Left hindlimb (tissue), 1 donor: ENCODE data around the gene RMI1.
A peak's percentile ranks its signal among the peaks of the same experiment; 100 is the strongest.

Experiments used
- DNase-seq: peaks from one replicate; pipeline ENCODE4 v3.0.0-alpha.2; 2018

RMI1 gene

GRCh38 chr9:83969602-83970001 is 11.0 kb upstream of the RMI1 start:
- DNase-seq: no peak

DNA sequence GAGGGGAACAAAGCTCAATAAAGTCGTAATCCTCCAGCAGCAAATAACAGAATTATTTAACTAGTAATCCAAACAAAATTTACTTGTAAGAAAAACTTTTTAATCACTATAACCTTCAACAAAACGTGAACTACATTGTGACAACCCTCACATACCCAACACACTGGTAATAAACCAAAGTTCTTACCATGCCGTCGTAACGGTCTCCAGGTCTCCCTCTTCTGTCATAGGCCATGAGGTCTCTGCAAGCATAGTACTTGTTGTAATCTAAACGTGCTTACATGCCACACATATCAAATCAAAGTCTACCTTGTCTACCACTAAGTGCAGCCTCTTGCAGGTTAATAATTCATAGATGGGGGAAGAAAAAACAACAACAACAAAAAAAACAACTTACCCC is 9.1 kb upstream of the RMI1 start:
- no peak for DNase-seq

GRCh38 chr9:83972286-83972685 is 8.3 kb upstream of the RMI1 start:
- no peak for DNase-seq

DNA sequence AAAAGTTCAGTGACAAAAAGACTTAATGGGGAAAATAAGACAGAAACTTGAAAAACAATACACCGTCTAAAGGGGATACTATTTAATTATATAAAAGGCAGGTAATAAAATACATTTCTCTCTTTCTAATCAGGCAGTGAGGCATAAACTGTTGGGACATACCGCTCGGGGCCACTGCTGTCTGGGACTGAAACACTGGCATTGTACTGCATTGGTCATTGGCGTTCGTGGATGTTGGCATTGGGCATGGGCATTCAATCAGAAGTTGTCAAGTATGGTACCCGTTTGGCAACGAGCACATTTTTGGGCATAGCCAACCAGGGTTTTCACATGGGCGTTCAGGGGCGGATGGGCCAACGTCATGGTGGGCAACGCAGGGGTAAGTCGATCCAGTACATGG is 5.3 kb upstream of the RMI1 start:
- no peak for DNase-seq

- DNase-seq: no peak
These were observed 4.2 kb upstream of the RMI1 start for GRCh38 chr9:83976372-83976771.

DNA sequence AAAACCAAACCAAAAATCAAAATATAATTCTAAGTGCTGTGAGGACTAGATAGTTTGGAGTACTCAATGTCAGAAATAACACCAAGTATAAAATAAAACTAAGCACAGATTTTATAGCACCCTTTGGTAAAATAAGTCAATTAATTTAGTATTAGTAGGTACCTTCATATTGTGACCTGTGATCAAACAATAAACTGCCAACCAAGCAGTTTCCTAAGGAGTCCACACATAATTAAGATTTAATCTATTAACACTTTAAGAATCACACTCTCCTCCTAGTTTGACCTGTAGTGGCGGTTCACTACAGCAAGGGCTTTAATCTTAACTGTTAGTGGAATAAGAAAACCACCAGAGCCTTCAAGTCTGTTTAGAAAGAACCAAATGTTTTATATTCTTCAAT is 3.4 kb upstream of the RMI1 start:
- DNase-seq: no peak

DNA sequence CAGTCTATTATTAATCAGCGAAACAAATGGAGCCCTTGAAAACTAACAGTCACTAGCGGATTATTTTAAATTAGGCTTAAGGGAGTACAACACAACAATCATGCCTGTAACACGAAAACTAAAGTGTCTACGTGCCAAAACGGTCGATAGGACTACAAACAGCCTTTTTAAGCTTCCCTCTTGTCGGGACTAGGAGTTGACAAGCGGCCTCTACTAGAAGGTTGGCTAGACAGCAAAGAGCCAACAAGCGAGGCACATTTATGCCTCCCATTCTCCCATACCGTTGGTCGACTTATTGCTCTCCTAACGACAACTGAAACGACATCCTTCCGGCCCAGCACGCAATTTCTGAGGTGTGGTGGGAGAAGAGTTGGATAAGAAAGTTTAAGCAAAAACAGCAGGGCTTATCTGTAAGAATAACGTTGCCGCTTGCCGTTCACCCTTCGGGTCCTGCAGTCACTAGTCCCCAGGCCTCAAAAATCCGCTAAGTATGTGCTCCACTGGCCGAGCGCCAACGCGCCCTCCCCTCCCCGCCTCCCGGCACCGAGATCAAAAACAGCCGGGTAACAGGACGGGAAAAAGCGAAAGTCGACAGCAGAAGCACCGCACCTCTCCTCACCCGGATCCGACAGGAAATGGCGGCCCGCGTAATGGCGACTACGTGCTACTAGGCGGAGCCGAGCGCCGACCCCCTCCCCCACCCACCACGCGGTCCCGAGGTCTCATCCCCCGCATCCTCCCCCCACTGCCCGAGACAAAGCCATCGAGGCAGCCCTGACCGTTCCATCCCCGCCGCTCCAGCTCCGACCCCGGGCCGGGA is 1.4 kb upstream of the RMI1 start:
- peak; percentile 88 for DNase-seq

DNA sequence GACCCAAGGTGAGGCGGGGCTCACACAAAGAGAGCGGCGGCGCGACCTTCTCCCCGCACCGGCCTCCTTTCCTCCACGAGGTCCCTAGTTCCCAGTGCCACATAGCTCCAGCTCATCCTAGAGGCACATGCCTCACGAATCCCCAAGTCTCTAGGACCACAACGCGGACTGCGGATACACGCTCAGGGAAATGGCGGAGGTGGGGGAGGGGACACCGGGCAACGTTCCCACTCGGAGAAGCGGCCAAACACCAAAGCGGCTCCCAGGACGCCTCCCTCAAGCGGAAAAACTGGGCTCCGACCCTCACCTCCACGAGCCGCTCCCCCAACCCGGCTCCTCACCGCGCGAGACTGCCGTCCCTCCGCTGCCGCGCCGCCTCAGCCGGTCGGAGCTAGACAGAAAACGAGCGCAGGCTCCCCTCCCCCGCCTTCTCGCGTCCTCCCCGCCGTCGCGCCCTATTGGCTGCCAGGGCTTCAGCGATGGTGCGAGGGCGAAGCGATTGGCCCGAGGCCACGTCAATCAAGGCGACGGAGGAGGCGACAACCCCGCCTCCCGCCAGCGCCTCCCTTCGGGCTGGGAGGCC is 702 bp upstream of the RMI1 start, which contains the start of gene HNRNPK:
TSS of gene HNRNPK (minus strand) at position 404 of the 583 bp plus-strand sequence. CDS start 1,963 bp downstream, outside the sequence.
- DNase-seq: peak; percentile 99

- DNase-seq: no peak
These were observed 694 bp downstream of the RMI1 start for GRCh38 chr9:83981126-83981871.

DNA sequence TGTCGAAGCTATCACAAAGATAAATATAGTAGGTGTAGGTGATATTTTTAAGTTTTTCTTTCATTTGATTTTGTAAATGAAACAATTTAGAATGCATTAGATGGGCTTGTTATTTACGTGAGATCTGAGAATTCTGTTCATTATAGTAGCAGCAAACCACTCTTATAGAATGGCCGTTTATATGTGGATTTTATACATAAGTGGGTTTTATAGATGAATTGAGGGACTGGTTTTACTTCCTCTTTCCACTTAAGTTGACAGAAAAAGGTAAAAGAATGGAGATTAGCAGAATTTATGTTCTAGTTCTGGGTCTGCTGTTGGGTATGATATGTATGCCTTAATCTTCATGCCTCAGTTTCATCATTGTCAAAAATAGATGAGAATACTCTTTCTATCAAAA is 5.6 kb downstream of the RMI1 start:
- DNase-seq: no peak

DNA sequence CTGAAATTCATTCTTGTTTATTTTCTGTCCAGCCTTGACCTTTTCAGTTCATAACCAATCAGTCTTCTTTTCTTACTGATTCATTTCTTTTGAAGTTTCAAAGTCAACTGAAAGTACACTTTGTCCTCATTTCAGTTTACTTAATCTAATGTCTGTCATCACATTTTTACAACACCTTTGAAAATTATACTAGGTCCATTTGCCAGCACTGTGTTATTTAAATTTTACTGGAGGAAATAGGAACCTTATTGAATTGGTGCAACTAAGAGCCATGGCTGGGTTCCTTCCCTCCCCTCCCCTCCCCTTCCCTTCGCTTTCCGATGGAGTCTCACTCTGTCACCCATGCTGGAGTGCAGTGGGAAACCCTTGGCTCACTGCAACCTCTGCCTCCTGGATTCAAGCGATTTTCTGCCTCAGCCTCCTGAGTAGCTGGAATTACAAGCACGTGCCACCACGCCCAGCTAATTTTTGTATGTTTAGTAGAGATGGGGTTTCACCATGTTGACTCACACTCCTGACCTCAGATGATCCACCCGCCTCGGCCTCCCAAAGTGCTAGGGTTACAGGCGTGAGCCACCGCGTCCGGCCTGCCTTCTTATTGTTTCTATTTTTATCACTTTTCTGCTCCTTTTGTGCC is 6.3 kb downstream of the RMI1 start:
- no peak for DNase-seq

DNA sequence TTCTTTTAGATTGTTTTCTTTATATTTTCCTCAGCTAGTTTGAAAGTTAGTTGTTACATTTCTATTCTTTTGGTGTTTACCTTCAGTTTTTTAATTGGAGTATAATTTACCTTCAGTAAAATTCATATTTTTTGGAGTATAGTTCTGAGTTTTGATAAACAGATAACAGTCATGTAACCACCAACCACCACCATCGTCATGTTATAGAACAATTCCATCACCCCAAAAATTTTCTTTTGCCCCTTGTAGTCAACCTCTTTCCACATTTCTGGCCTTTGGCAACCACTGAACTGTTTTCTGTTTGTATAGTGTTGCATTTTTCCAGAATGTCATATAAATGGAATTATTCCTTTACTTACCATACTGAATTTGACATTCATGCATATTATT is 6.8 kb downstream of the RMI1 start:
- DNase-seq: no peak

GRCh38 chr9:83988411-83988810 is 7.8 kb downstream of the RMI1 start:
- DNase-seq: no peak

GRCh38 chr9:83991355-83991754 is 10.8 kb downstream of the RMI1 start:
- DNase-seq: no peak

DNA sequence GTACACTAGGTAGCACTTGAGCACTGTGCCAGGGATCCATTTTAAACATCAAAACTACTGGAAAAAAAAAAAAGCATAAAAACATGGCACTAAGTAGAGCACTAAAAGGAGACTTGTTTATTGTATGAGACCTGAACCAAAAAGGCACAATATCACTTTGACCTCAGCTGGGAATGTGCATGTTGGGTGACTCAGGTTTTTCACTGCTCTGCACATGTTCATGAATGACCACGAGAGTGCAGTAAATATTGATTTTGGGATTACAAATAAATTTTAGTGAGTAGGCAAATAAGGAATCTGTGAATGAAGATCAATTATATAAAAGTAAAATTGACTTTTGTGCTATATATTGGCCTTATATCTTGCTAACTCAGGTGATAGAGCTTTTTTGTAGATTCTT is 11.8 kb downstream of the RMI1 start:
- no peak for DNase-seq

DNA sequence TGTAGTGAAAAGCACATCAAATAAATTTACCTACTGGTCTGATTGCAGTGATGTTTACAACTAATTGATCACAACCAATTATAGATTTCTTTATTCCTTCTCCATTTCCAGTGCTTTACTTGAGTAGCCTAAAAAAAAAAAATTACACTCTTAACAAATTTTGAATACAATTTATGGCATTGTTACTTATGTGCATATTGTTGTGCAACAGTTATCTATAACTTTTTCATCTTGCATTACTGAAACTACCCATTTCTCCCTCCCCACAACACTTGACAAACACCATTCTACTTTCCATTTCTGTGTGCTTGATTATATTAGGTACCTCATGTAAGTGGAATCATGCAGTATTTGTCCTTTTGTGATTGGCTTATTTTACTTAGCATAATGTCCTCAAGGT is 12.3 kb downstream of the RMI1 start:
- DNase-seq: no peak

GRCh38 chr9:83996126-83996525 is 15.5 kb downstream of the RMI1 start:
- no peak for DNase-seq

DNA sequence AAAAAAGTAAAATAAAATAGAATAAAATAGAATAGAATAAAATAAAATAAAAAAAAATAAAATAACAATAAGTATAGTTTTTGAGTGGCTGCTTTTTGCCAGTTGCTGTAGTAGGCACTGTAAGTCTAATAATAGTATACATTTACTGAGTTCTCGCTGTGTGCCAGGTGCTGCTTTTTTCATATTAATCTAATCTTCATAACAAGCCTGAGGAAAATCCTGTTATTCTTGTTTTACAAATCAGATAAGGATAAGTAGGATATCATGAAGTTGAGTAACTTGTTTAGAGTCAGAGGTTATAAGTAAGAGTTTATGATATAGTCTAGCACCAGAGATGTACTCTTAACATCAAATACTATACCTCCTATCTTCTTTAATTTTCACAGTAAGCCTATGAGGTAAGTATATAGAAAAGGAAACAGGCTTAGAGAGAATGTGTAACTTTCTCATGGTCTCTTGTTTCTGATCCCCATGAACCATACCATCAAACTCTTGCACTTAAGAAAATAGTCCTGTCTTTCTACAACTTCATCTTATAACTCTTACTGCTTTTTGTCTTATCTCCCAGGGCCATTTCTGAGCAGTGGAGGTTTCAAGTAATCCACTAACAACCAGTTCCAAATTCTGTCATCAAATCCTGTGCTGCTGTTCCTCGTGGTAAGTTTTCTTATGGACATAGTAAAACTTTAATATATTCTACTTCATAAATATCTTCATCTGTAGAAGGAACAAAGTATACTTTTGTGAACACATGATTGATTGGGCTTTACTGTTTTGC is 18.7 kb downstream of the RMI1 start:
- no peak for DNase-seq

DNA sequence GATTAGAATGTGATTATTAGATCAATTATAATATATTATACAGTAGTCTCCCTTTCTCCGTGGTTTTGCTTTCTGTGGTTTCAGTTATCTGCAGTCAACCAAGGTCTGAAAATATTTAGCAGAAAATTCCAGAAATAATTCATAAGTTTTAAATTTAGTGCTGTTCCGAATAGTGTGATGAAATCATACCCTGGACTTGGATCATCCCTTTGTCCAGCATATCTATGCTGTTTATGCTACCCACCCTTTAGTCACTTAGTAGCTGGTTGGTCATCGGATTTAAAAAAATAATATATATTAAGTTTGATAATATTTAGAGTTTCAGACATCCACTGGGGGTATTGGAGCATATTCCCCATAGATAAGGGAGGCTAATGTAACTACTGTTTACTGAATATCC is 19.6 kb downstream of the RMI1 start:
- no peak for DNase-seq

- no peak for DNase-seq
These were observed 21.0 kb downstream of the RMI1 start for GRCh38 chr9:84001621-84002020.

DNA sequence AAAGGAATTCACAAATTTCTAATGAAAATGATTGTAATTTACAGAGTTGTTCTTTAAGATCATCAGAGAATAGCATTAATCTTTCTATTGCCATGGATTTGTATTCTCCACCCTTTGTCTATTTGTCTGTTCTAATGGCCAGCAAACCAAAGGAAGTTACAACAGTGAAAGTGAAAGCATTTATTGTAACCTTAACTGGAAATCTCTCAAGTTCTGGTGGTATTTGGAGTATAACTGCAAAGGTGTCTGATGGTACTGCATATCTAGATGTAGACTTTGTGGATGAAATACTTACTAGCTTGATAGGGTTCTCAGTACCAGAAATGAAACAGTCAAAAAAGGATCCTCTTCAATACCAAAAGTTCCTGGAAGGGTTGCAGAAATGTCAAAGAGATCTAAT is 21.7 kb downstream of the RMI1 start:
- DNase-seq: no peak

- no peak for DNase-seq
These were observed 22.6 kb downstream of the RMI1 start for GRCh38 chr9:84003246-84003645.

DNA sequence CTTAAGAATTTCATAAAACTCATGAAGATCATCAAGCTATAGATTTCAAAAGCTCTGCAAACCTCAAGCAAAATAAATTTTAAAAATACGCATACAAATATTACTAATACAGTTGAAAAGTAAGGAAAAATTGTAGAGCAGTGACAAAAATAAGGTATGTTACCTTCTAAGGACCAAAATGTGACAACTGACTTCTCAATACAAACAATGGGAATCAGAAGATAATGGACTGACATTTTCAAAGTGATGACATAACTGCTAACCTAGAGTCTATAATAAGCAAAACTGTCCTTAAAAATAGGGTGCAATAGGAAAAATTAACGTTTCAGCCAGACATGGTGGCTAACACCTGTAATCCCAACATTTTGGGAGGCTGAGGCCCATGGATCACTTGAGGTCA is 27.1 kb downstream of the RMI1 start:
- no peak for DNase-seq
